Adrenal gland (tissue), 5 donors: ENCODE results near the gene FGD4.

ENCODE experiments used
- CTCF ChIP-seq, 6 experiments: fragments of 450-650 bp in 4 of 6; fragments of 200-600 bp in 2 of 6; sonication (generic) in 1 of 6; IDR thresholded peaks; 1 replicate in 5 of 6; 2 replicates in 1 of 6; pipeline versions ENCODE4 v1.5.1 to v1.8.0; 2016 to 2021; ENCODE audit warnings: antibody characterized with exemption in 6 of 6, mild to moderate bottlenecking in 2 of 6, moderate library complexity in 1 of 6
- POLR2A ChIP-seq, 2 donors: fragments of 450-650 bp; IDR thresholded peaks; one replicate each; pipeline ENCODE4 v1.6.1; 2017; ENCODE audit warnings: antibody characterized with exemption in 2 of 2, mild to moderate bottlenecking in 2 of 2, moderate library complexity in 1 of 2
- donor health status: DM: no; HTN: no; CAD: no.

DNA sequence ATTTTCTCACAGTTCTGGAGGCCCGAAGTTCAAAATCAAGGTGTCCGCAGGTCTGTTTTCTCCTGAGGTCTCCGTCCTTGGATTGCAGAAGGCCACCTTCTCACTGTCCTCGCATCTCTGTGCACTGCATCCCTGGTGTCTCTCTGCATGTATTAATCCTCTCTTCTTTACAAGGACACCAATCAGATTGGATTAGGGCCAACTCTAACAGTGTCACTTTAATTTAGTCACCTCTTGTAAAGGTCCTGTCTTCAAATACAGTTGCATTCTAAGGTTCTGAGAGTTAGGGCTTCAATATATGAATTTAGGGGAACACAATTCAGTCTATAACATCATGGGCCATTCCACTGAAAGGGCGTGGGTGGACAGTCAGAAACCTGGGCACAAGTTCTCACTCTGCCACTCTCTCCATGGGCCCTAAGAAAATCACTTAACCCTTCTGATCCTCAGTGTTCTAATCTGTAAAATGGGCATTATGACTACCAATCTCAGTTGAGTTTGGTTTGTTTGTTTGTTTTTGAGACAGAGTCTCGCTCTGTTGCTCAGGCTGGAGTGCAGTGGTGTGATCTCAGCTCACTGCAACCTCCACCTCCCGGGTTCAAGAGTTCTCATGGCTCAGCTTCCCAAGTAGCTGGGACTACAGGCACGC lies 41.6 kb upstream of the FGD4 start:
- TF ChIP-seq CTCF (IDR thresholded peaks at IDR 0.05) = no peak
- TF ChIP-seq POLR2A (IDR thresholded peaks at IDR 0.05) = no peak
